Lung (tissue), 12 donors: ENCODE results near the gene ESYT3. TPM values are rescaled to one million over a fixed set of nuclear protein-coding genes. Genes with fewer than 3 reads are reported as not detected.

Experiments used
- ATAC-seq: fragments of 200-7000 bp; cut with Tn5 transposase; one replicate; pipeline ENCODE4 v1.9.1; 2020; ENCODE audit warnings: moderate number of reproducible peaks; ENCODE audit not compliant: insufficient read depth, low FRiP score
- DNase-seq, 3 donors: peaks; one replicate each; pipeline ENCODE4 v3.0.0-alpha.2; 2013 to 2017
- H3K27ac ChIP-seq, 2 donors: one replicate each; pipeline ENCODE4 v1.5.1; 2013; ENCODE audit warnings: mild to moderate bottlenecking in 2 of 2, moderate library complexity in 2 of 2, control low read depth in 1 of 2, inconsistent platforms in 1 of 2, low read depth in 1 of 2, low read length in 1 of 2
- H3K27me3 ChIP-seq, 3 donors: one replicate each; pipeline ENCODE4 v1.5.1; 2013; ENCODE audit warnings: low read length in 2 of 3; ENCODE audit not compliant: control insufficient read depth in 3 of 3, insufficient read depth in 3 of 3
- H3K36me3 ChIP-seq, 4 donors: one replicate each; pipeline ENCODE4 v1.5.1; 2013; ENCODE audit warnings: low read length in 4 of 4, mild to moderate bottlenecking in 1 of 4, moderate library complexity in 1 of 4; ENCODE audit not compliant: control insufficient read depth in 4 of 4, insufficient read depth in 4 of 4
- H3K4me1 ChIP-seq, 5 donors: one replicate each; pipeline ENCODE4 v1.5.1; 2013; ENCODE audit warnings: low read length in 5 of 5, mild to moderate bottlenecking in 2 of 5, moderate library complexity in 1 of 5; ENCODE audit not compliant: control insufficient read depth in 5 of 5, insufficient read depth in 5 of 5
- H3K4me3 ChIP-seq: one replicate; pipeline ENCODE4 v1.5.1; 2013; ENCODE audit warnings: mild to moderate bottlenecking, control low read depth, moderate library complexity
- H3K9ac ChIP-seq, 2 donors: one replicate each; pipeline ENCODE4 v1.5.1; 2013; ENCODE audit warnings: low read length in 2 of 2, control low read depth in 1 of 2; ENCODE audit not compliant: insufficient read depth in 1 of 2
- H3K9me3 ChIP-seq, 4 donors: one replicate each; pipeline ENCODE4 v1.5.1; 2013; ENCODE audit warnings: low read length in 3 of 4, mild to moderate bottlenecking in 1 of 4, moderate library complexity in 1 of 4; ENCODE audit not compliant: control insufficient read depth in 4 of 4, insufficient read depth in 3 of 4
- CTCF ChIP-seq: IDR thresholded peaks from 2 replicates; pipeline ENCODE4 v1.5.1; 2012; ENCODE audit warnings: mild to moderate bottlenecking; ENCODE audit errors: control extremely low read depth, extremely low read depth
- WGBS, 2 donors: extraction: QIAGEN DNeasy Blood & Tissue Kit; methylation state at CpG; one replicate each; pipeline ENCODE4 v1.1.7; 2013; 5-methylcytosine and 5-hydroxymethylcytosine counted together
- polyA plus RNA-seq, 2 donors: library from polyadenylated mRNA; stranded (reverse); fragments of 200-250 nt; gene quantifications; one replicate each; pipeline ENCODE4 v1.2.1, GENCODE V29; 2013
- total RNA-seq, 2 donors: library from RNA; depleted of rRNA in 1 of 2; stranded (reverse); fragments of >200 nt in 1 of 2; gene quantifications; one replicate each; pipeline ENCODE4 v1.2.1, GENCODE V29; 2014 to 2021
- donor health status: control.
- donor health status: control.
- donor health status: Bipolar disorder and iron deficiency.
- donor health status: healthy.
- donor health status: DM: yes; HTN: yes; CAD: no.

The ESYT3 gene
- total and polyA plus RNA-seq, 4 donors, result 5.7 to 71.0 (median 27.0) TPM

DNA sequence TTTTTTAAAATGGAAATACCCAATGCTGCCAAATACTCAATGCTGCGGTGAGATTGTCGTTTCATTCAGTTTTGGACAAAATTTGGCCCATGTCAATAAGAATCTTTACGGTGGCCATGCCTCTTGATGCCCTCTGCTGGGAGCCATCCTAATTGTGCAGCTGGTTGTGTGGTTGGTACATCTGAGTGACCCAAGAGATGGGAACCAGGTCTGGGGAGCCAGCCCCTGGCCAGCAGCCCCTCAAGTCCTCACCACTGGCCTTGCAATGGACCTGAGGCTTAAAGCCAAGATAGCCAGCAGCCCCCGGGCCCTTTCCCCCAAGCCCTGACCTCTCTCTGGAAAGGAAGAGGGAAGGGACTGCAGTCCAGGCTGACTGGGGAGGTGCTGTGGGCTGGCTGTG is 36.4 kb upstream of the ESYT3 start:
- no peak for TF ChIP-seq CTCF
- Histone ChIP-seq H3K4me3 (no peak overlapping the region), H3K4me1 (peaks cover 0 to 4% (median 0%) of the 10 kb centered on the region in 5 donors), H3K9me3 (no peaks in the 10 kb centered on the region), H3K36me3 (peaks cover 0 to 10% (median 1%) of the 10 kb centered on the region in 4 donors), H3K9ac (no peak overlapping the region), H3K27ac (peak overlapping the region in 1 of 2 donors; percentile 62), H3K27me3 (no peaks in the 10 kb centered on the region)
- no peak for DNase-seq
- no peak for ATAC-seq
- WGBS, 2 donors, result 89 to 91% methylated on average over 4 of the region's 4 CpGs

GRCh38 chr3:138398791-138399575 is 35.4 kb upstream of the ESYT3 start:
- peaks cover 0 to 10% (median 2%) of the 10 kb centered on the region in 4 donors for H3K36me3 ChIP-seq
- peaks cover 0 to 4% (median 0%) of the 10 kb centered on the region in 5 donors for H3K4me1 ChIP-seq
- DNase-seq, result no peak
- H3K9ac ChIP-seq, result no peak overlapping the region
- ATAC-seq, result no peak
- no peak for TF ChIP-seq CTCF
- peak overlapping the region in 1 of 2 donors; percentile 62 for H3K27ac ChIP-seq
- no peak overlapping the region for H3K4me3 ChIP-seq
- no peaks in the 10 kb centered on the region for H3K9me3 ChIP-seq
- no peaks in the 10 kb centered on the region for H3K27me3 ChIP-seq
- 90 to 93% methylated on average over 11 of the region's 11 CpGs for WGBS, 2 donors

GRCh38 chr3:138399766-138400165 is 34.6 kb upstream of the ESYT3 start:
- H3K9ac ChIP-seq, result no peak overlapping the region
- DNase-seq, result no peak
- no peak overlapping the region for H3K4me3 ChIP-seq
- TF ChIP-seq CTCF, result no peak
- no peaks in the 10 kb centered on the region for H3K9me3 ChIP-seq
- ATAC-seq, result no peak
- H3K27me3 ChIP-seq, result no peaks in the 10 kb centered on the region
- peaks cover 0 to 15% (median 3%) of the 10 kb centered on the region in 4 donors for H3K36me3 ChIP-seq
- 72 to 82% methylated on average over 10 of the region's 10 CpGs for WGBS, 2 donors
- peaks cover 0 to 4% (median 0%) of the 10 kb centered on the region in 5 donors for H3K4me1 ChIP-seq
- H3K27ac ChIP-seq, result peak overlapping the region in 1 of 2 donors; percentile 72
